Fibroblast of villous mesenchyme (primary cell): ENCODE measurements around the gene PAX3. TPM values are rescaled to one million over a fixed set of nuclear protein-coding genes. Genes with fewer than 3 reads are reported as not detected.

ENCODE experiments used
- DNase-seq: peaks from one replicate; pipeline ENCODE4 v3.0.0-alpha.2; 2010; ENCODE audit warnings: low read depth
- H3K4me3 ChIP-seq: 2 replicates; pipeline ENCODE4 v1.5.1; 2011; ENCODE audit warnings: low read depth, mild to moderate bottlenecking, low read length
- total RNA-seq: library from RNA; depleted of rRNA; stranded (reverse); fragments of >200 nt; gene quantifications from 2 replicates; pipeline ENCODE4 v1.2.3, GENCODE V29; 2012
- TF ChIP-seq, protein P1 (sequence below): IDR thresholded peaks from 2 replicates; pipeline ENCODE4 v1.5.1; 2012; ENCODE audit warnings: low read depth, mild to moderate bottlenecking, low read length; ENCODE audit not compliant: insufficient read depth

The PAX3 gene
- total RNA-seq, 1 donor = not detected

- no peak for DNase-seq
- TF ChIP-seq, protein P1, sequence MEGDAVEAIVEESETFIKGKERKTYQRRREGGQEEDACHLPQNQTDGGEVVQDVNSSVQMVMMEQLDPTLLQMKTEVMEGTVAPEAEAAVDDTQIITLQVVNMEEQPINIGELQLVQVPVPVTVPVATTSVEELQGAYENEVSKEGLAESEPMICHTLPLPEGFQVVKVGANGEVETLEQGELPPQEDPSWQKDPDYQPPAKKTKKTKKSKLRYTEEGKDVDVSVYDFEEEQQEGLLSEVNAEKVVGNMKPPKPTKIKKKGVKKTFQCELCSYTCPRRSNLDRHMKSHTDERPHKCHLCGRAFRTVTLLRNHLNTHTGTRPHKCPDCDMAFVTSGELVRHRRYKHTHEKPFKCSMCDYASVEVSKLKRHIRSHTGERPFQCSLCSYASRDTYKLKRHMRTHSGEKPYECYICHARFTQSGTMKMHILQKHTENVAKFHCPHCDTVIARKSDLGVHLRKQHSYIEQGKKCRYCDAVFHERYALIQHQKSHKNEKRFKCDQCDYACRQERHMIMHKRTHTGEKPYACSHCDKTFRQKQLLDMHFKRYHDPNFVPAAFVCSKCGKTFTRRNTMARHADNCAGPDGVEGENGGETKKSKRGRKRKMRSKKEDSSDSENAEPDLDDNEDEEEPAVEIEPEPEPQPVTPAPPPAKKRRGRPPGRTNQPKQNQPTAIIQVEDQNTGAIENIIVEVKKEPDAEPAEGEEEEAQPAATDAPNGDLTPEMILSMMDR = no peak
- H3K4me3 ChIP-seq = no peak overlapping the region
These were observed 28.4 kb downstream of the PAX3 start for GRCh38 chr2:222270396-222270795.

DNA sequence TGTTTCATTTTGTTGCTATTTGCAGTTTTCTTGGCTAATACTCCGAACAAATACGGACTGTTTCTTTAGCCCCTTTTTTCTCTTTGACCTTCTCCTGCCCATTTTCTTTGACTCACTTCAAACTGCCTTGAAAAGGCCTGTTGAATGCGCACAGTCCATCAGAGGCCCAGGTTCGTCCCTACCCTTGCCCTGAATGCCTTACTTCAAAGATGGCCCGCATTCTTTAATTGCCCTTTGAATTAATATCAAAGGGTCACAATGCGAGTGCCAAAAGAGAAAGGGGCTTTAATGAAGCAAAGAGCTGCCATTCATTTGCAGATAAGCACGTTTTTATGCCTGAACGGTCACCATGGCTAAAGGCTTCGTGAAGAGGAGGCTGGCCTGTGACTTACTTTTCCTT, 29.7 kb downstream of the PAX3 start:
- TF ChIP-seq, protein P1 = no peak
- DNase-seq = no peak
- H3K4me3 ChIP-seq = no peak overlapping the region

- DNase-seq = no peak
- no peak overlapping the region for H3K4me3 ChIP-seq
- TF ChIP-seq, protein P1 = no peak
These were observed 30.3 kb downstream of the PAX3 start for GRCh38 chr2:222268311-222268990.

DNA sequence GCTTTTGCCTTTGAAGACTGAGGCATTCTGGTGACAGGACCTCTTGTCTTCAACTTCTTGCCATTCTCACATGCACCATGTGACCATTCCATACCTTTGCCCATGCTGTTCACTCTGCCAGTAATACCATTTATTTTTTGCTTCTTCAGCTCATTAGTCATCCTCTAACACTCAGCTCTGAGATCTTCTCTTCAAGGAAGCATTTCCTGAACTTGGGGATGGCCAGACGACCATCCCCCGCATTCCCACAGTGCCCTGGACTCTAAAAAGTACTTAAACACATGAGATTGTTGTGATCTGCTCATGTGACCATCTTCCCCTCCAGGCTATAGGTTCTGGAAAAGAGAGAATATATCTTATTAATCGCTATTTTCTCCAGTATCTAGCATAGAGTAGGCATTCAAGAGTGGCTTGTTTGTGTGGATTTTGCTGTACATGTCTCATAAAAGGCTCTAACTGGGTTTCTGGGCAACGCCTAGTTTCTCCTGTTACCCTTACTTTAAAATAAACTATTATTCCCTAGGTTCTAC, 33.9 kb downstream of the PAX3 start:
- TF ChIP-seq, protein P1 = no peak
- no peak for DNase-seq
- no peak overlapping the region for H3K4me3 ChIP-seq

GRCh38 chr2:222261504-222261903, 37.3 kb downstream of the PAX3 start:
- TF ChIP-seq, protein P1 = no peak
- H3K4me3 ChIP-seq = no peak overlapping the region
- DNase-seq = no peak

- TF ChIP-seq, protein P1 = no peak
- no peak for DNase-seq
- no peak overlapping the region for H3K4me3 ChIP-seq
These were observed 41.2 kb downstream of the PAX3 start for GRCh38 chr2:222257645-222258044.

GRCh38 chr2:222256250-222256649, 42.5 kb downstream of the PAX3 start:
- TF ChIP-seq, protein P1 = no peak

More at GRCh38 chr2:222256250-222256649, 42.5 kb downstream of the PAX3 start:
- no peak overlapping the region for H3K4me3 ChIP-seq
- no peak for DNase-seq
